Common myeloid progenitor, CD34-positive (primary cell): ENCODE results near the gene CAMTA1.
"Not testable (repeated sequence)": the region's sequence is repeated elsewhere in the genome, so short reads cannot be mapped to it uniquely, and the experiment has no call there.

Experiments used
- CTCF ChIA-PET: fragments of 350-600 bp; sonication (Branson Sonifier 250); formaldehyde crosslinking; loops from one replicate; lab custom pipeline; 2021; ENCODE audit warnings: antibody characterized with exemption; lab: Charles Lee
- POLR2A ChIA-PET: fragments of 350-600 bp; sonication (Branson Sonifier 250); formaldehyde crosslinking; loops from one replicate; lab custom pipeline; 2021; ENCODE audit warnings: antibody characterized with exemption; lab: Charles Lee
- DNase-seq, 3 donors: peaks; one replicate each; pipeline versions ENCODE4 v3.0.0 to v3.0.0-alpha.2; 2013
- H3K27ac ChIP-seq, 2 experiments: 1 replicate in 1 of 2; 2 replicates in 1 of 2; pipeline ENCODE4 v1.7.0; 2013; ENCODE audit warnings: inconsistent platforms in 2 of 2, low read length in 2 of 2, mild to moderate bottlenecking in 2 of 2, low read depth in 1 of 2, moderate library complexity in 1 of 2; ENCODE audit not compliant: severe bottlenecking in 2 of 2, insufficient read depth in 1 of 2, poor library complexity in 1 of 2
- H3K27me3 ChIP-seq, 5 experiments: replicated peaks in 2 of 5; 1 replicate in 3 of 5; 2 replicates in 2 of 5; pipeline versions ENCODE4 v1.6.1 to v1.7.0; 2013; ENCODE audit warnings: low read length in 4 of 5, mild to moderate bottlenecking in 2 of 5, moderate library complexity in 2 of 5, inconsistent platforms in 1 of 5; ENCODE audit not compliant: insufficient read depth in 5 of 5, control insufficient read depth in 4 of 5
- H3K36me3 ChIP-seq, 4 experiments: 1 replicate in 2 of 4; 2 replicates in 2 of 4; pipeline versions ENCODE4 v1.6.1 to v1.7.0; 2013; ENCODE audit warnings: low read length in 3 of 4, control low read depth in 1 of 4, mild to moderate bottlenecking in 1 of 4; ENCODE audit not compliant: control insufficient read depth in 4 of 4, insufficient read depth in 4 of 4
- H3K4me1 ChIP-seq, 4 experiments: 1 replicate in 3 of 4; 2 replicates in 1 of 4; pipeline versions ENCODE4 v1.6.1 to v1.7.1; 2013; ENCODE audit warnings: low read length in 3 of 4, mild to moderate bottlenecking in 3 of 4, control low read depth in 1 of 4, inconsistent platforms in 1 of 4, moderate library complexity in 1 of 4; ENCODE audit not compliant: control insufficient read depth in 4 of 4, insufficient read depth in 4 of 4; ENCODE audit errors: control extremely low read depth in 1 of 4
- H3K4me3 ChIP-seq, 7 experiments: 1 replicate in 4 of 7; 2 replicates in 3 of 7; pipeline versions ENCODE4 v1.5.1 to v1.7.0; 2013; ENCODE audit warnings: mild to moderate bottlenecking in 7 of 7, low read length in 6 of 7, moderate library complexity in 6 of 7, inconsistent platforms in 2 of 7, low read depth in 2 of 7, control low read depth in 1 of 7; ENCODE audit not compliant: insufficient read depth in 4 of 7, control insufficient read depth in 1 of 7; ENCODE audit errors: extremely low read depth in 1 of 7
- H3K9me3 ChIP-seq, 5 experiments: 1 replicate in 4 of 5; 2 replicates in 1 of 5; pipeline versions ENCODE4 v1.6.1 to v1.7.1; 2013; ENCODE audit warnings: low read length in 4 of 5, mild to moderate bottlenecking in 2 of 5, inconsistent platforms in 1 of 5, low read depth in 1 of 5, moderate library complexity in 1 of 5; ENCODE audit not compliant: control insufficient read depth in 4 of 5, insufficient read depth in 2 of 5; ENCODE audit errors: control extremely low read depth in 1 of 5
- WGBS: methylation state at CpG from one replicate; pipeline ENCODE4 v1.1.5; 2013; ENCODE audit not compliant: insufficient coverage; 5-methylcytosine and 5-hydroxymethylcytosine counted together

Gene CAMTA1

DNA sequence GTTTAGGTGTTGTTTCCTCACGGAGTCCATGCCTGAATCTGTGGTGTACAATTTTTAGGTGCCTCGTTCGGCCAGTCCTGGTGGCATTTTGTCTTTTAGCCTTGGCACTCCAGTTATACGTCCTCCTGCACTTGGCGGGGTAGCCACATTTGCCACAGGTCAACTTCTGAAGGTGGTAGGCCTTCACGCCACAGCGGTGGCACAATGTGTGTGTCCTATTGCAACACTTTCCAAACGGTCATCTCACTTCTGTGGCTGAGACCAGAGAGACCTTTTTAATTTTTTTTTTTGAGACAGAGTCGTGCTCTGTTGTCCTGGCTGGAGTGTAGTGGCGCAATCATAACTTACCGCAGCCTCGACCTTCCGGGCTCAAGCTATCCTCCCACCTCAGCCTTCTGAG, 49.1 kb downstream of the CAMTA1 start:
- Histone ChIP-seq H3K36me3 (peaks cover 2 to 14% (median 7%) of the 10 kb centered on the region in 4 experiments), H3K4me1 (no peaks in the 10 kb centered on the region), H3K4me3 (no peak overlapping the region), H3K9me3 (no peaks in the 10 kb centered on the region), H3K27ac (no peak overlapping the region), H3K27me3 (no peaks in the 10 kb centered on the region)
- no peak for DNase-seq
- 97% methylated on average over 13 of the region's 13 CpGs for WGBS
- ChIA-PET POLR2A (no interaction called here), CTCF (interaction anchor here (1.0 kb wide), 1 partner anchor 56 kb away, joined by 3 read pairs; no protein-coding TSS in a partner anchor)

DNA sequence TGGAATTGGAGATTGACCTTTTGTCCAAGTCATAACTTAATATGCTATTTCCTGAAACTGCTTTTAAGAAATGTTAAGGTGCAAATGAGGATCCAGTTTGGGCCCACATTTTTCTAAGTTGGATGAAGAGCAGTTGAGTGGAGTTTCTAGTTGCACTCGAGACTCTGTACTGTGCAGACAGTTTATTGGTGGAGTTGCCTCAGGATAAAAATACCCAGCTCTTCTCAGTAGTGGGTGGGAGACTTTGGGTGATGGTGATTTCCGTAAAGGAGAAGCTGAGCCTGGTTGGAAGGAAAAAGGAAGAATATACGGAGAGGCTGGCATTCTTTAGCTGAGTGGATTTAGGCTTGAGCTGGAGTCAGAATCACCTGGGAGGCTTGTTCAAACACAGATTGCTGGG, 49.9 kb downstream of the CAMTA1 start:
- DNase-seq: no peak
- WGBS: 100% methylated on average over 2 of the region's 3 CpGs
- H3K27me3 ChIP-seq: no peaks in the 10 kb centered on the region
- peaks cover 0 to 12% (median 7%) of the 10 kb centered on the region in 4 experiments for H3K36me3 ChIP-seq
- ChIA-PET CTCF (interaction anchor here (1.0 kb wide), 2 partner anchors 55 to 116 kb away, joined by 3 to 5 read pairs; no protein-coding TSS in a partner anchor), POLR2A (interaction anchor here (0.6 kb wide), 1 partner anchor 25 kb away, joined by 6 read pairs; no protein-coding TSS in a partner anchor)
- no peak overlapping the region for H3K4me3 ChIP-seq
- no peak overlapping the region for H3K27ac ChIP-seq
- H3K9me3 ChIP-seq: no peaks in the 10 kb centered on the region
- no peaks in the 10 kb centered on the region for H3K4me1 ChIP-seq

DNA sequence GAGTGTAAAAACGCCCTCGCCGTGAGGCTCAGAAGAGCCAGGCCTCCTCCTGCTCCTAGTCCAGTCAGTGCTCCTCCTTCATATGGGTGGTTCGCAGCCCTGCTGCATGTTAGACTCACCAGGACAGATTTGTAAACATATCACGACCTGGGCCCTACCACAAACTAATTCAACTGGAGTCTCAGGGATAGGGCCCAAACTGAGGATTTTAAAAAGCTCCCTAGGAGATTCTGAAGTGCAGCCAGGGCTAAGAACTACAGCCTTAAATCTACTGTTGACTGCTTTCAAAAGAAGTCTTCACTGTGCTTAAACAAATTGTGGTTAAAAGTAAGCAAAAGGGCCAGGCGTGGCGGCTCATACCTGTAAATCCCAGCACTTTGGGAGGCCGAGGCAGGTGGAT, 57.0 kb downstream of the CAMTA1 start:
- Histone ChIP-seq H3K27ac (no peak overlapping the region), H3K4me1 (no peaks in the 10 kb centered on the region), H3K9me3 (peaks cover 2 to 8% (median 7%) of the 10 kb centered on the region in 5 experiments), H3K4me3 (no peak overlapping the region), H3K27me3 (no peaks in the 10 kb centered on the region), H3K36me3 (peaks cover 0 to 27% (median 15%) of the 10 kb centered on the region in 4 experiments)
- 95% methylated on average over 7 of the region's 8 CpGs for WGBS
- ChIA-PET POLR2A (no interaction called here), CTCF (no interaction called here)
- no peak for DNase-seq

GRCh38 chr1:6845786-6846185, 60.5 kb downstream of the CAMTA1 start:
- not testable (repeated sequence) for DNase-seq, H3K27ac ChIP-seq, H3K4me3 ChIP-seq, H3K4me1 ChIP-seq, H3K27me3 ChIP-seq, H3K9me3 ChIP-seq
- POLR2A ChIA-PET: interaction anchor here (0.6 kb wide), 1 partner anchor 16 kb away, joined by 4 read pairs; no protein-coding TSS in a partner anchor
- 100% methylated on average over 2 of the region's 4 CpGs for WGBS
- H3K36me3 ChIP-seq: peaks cover 0 to 23% (median 15%) of the 10 kb centered on the region in 4 experiments
- CTCF ChIA-PET: interaction anchor here (0.9 to 1.5 kb wide), 2 partner anchors 9 to 45 kb away, joined by 3 to 6 read pairs; no protein-coding TSS in a partner anchor

GRCh38 chr1:6848816-6849215, 63.6 kb downstream of the CAMTA1 start:
- Histone ChIP-seq H3K4me1 (no peaks in the 10 kb centered on the region), H3K4me3 (no peak overlapping the region), H3K27me3 (no peaks in the 10 kb centered on the region), H3K36me3 (peaks cover 8 to 34% (median 20%) of the 10 kb centered on the region in 4 experiments), H3K27ac (no peak overlapping the region), H3K9me3 (peaks cover 2 to 20% (median 11%) of the 10 kb centered on the region in 5 experiments)
- ChIA-PET CTCF (interaction anchor here (1.0 to 1.2 kb wide), 3 partner anchors 12 to 46 kb away, joined by 3 to 4 read pairs (median 3); no protein-coding TSS in a partner anchor), POLR2A (no interaction called here)
- no peak for DNase-seq
- 100% methylated on average over 3 of the region's 3 CpGs for WGBS

- ChIA-PET POLR2A (no interaction called here), CTCF (no interaction called here)
- DNase-seq: no peak
- Histone ChIP-seq H3K36me3 (peaks cover 11 to 40% (median 15%) of the 10 kb centered on the region in 4 experiments), H3K4me3 (no peak overlapping the region), H3K9me3 (peaks cover 0 to 17% (median 6%) of the 10 kb centered on the region in 5 experiments), H3K27me3 (no peaks in the 10 kb centered on the region), H3K4me1 (no peaks in the 10 kb centered on the region), H3K27ac (no peak overlapping the region)
- WGBS: 90% methylated on average over 4 of the region's 4 CpGs
These were observed 65.3 kb downstream of the CAMTA1 start for GRCh38 chr1:6850537-6850936.

GRCh38 chr1:6852136-6852890, 67.1 kb downstream of the CAMTA1 start:
- H3K27ac ChIP-seq: no peak overlapping the region
- 87% methylated on average over 3 of the region's 6 CpGs for whole genome bisulfite sequencing
- H3K4me3 ChIP-seq: no peak overlapping the region
- H3K9me3 ChIP-seq: peaks cover 0 to 14% (median 3%) of the 10 kb centered on the region in 5 experiments
- ChIA-PET CTCF (interaction anchor here (1.5 kb wide), 1 partner anchor 9 kb away, joined by 4 read pairs; no protein-coding TSS in a partner anchor), POLR2A (interaction anchor here (0.7 kb wide), 1 partner anchor 253 kb away, joined by 4 read pairs; no protein-coding TSS in a partner anchor)
- H3K4me1 ChIP-seq: no peaks in the 10 kb centered on the region
- peaks cover 11 to 39% (median 16%) of the 10 kb centered on the region in 4 experiments for H3K36me3 ChIP-seq
- no peak for DNase-seq
- H3K27me3 ChIP-seq: no peaks in the 10 kb centered on the region
